Activated T-cell treated with anti-CD3 and anti-CD28 coated beads, Interleukin-2, amount 50 U/mL, for 4 hours (primary cell): Measurements from ENCODE around the gene PRSS8. TPM values are rescaled to one million over a fixed set of nuclear protein-coding genes. Genes with fewer than 3 reads are reported as not detected.
"Not testable (repeated sequence)": the region's sequence is repeated elsewhere in the genome, so short reads cannot be mapped to it uniquely, and the experiment has no call there.

Source experiments
- ATAC-seq, 2 donors: fragments of 200-7000 bp; cut with Tn5 transposase; one replicate each; pipeline ENCODE4 v1.10.0; 2021
- DNase-seq: peaks from one replicate; pipeline ENCODE4 v3.0.0-alpha.2; 2020
- H3K27me3 Mint-ChIP-seq: one replicate; pipeline ENCODE4 v1.8.0; 2021; ENCODE audit warnings: low read depth, mixed read lengths
- H3K36me3 Mint-ChIP-seq: one replicate; pipeline ENCODE4 v1.8.0; 2022; ENCODE audit warnings: mixed read lengths; ENCODE audit not compliant: insufficient read depth
- H3K4me1 Mint-ChIP-seq: one replicate; pipeline ENCODE4 v1.8.0; 2021; ENCODE audit warnings: low read depth, mixed read lengths
- H3K4me3 Mint-ChIP-seq: one replicate; pipeline ENCODE4 v1.8.0; 2021; ENCODE audit warnings: mild to moderate bottlenecking, moderate library complexity, mixed read lengths
- H3K9me3 Mint-ChIP-seq: one replicate; pipeline ENCODE4 v1.8.0; 2021; ENCODE audit warnings: mixed read lengths
- total RNA-seq, 3 donors: library from RNA; stranded (reverse); gene quantifications; one replicate each; pipeline ENCODE4 v1.2.1, GENCODE V29; 2021

Gene PRSS8
- total RNA-seq: under 1 TPM; 0.11 to 0.58 (median 0.38) TPM

GRCh38 chr16:31135535-31136286 lies at the start of gene PRSS8:
PRSS8 (minus strand) TSS chr16:31135727; CDS start chr16:31135498, 229 bp downstream.
- H3K27me3 Mint-ChIP-seq: no peaks in the 10 kb centered on the region
- peaks cover 3% of the 10 kb centered on the region for H3K36me3 Mint-ChIP-seq
- H3K9me3 Mint-ChIP-seq: no peaks in the 10 kb centered on the region
- ATAC-seq: no peak
- H3K4me3 Mint-ChIP-seq: no peak within 1 kb of the TSS
- no peaks in the 10 kb centered on the region for H3K4me1 Mint-ChIP-seq
- no peak for DNase-seq

- H3K4me3 Mint-ChIP-seq: peak overlapping the region; percentile 35
- ATAC-seq: no peak
- H3K4me1 Mint-ChIP-seq: peaks cover 78% of the 10 kb centered on the region
- no peak for DNase-seq
- H3K9me3 Mint-ChIP-seq: no peaks in the 10 kb centered on the region
- no peaks in the 10 kb centered on the region for H3K27me3 Mint-ChIP-seq
- peaks cover 82% of the 10 kb centered on the region for H3K36me3 Mint-ChIP-seq
These were observed 49.4 kb upstream of the PRSS8 start for GRCh38 chr16:31184888-31185287.

- peaks cover 70% of the 10 kb centered on the region for H3K36me3 Mint-ChIP-seq
- DNase-seq: no peak
- no peaks in the 10 kb centered on the region for H3K9me3 Mint-ChIP-seq
- peak overlapping the region; percentile 98 for H3K4me3 Mint-ChIP-seq
- peaks cover 73% of the 10 kb centered on the region for H3K4me1 Mint-ChIP-seq
- no peaks in the 10 kb centered on the region for H3K27me3 Mint-ChIP-seq
- no peak for ATAC-seq
These were observed 48.2 kb upstream of the PRSS8 start for GRCh38 chr16:31183432-31184428.

GRCh38 chr16:31182391-31182790 lies 46.9 kb upstream of the PRSS8 start:
- ATAC-seq (no peak), DNase-seq (no peak)
- no peaks in the 10 kb centered on the region for H3K27me3 Mint-ChIP-seq
- H3K4me1 Mint-ChIP-seq: peaks cover 69% of the 10 kb centered on the region
- H3K4me3 Mint-ChIP-seq: peak overlapping the region; percentile 98
- no peaks in the 10 kb centered on the region for H3K9me3 Mint-ChIP-seq
- H3K36me3 Mint-ChIP-seq: peaks cover 58% of the 10 kb centered on the region

GRCh38 chr16:31181102-31181830 lies 45.7 kb upstream of the PRSS8 start:
- H3K9me3 Mint-ChIP-seq: no peaks in the 10 kb centered on the region
- peak overlapping the region; percentile 98 for H3K4me3 Mint-ChIP-seq
- DNase-seq (no peak), ATAC-seq (no peak)
- H3K36me3 Mint-ChIP-seq: peaks cover 46% of the 10 kb centered on the region
- peaks cover 65% of the 10 kb centered on the region for H3K4me1 Mint-ChIP-seq
- no peaks in the 10 kb centered on the region for H3K27me3 Mint-ChIP-seq

GRCh38 chr16:31179747-31180459 lies 44.4 kb upstream of the PRSS8 start, which contains the start of gene FUS:
FUS (plus strand) TSS chr16:31180139; CDS start chr16:31180215, 76 bp downstream.
- ATAC-seq: peak; percentile 62 to 67
- DNase-seq: peak; percentile 90
- peaks cover 34% of the 10 kb centered on the region for H3K36me3 Mint-ChIP-seq
- no peaks in the 10 kb centered on the region for H3K27me3 Mint-ChIP-seq
- peak within 1 kb of the TSS; percentile 98 for H3K4me3 Mint-ChIP-seq
- H3K4me1 Mint-ChIP-seq: peaks cover 52% of the 10 kb centered on the region
- H3K9me3 Mint-ChIP-seq: no peaks in the 10 kb centered on the region

- H3K4me3 Mint-ChIP-seq: peak overlapping the region; percentile 98
- no peak for ATAC-seq
- no peaks in the 10 kb centered on the region for H3K9me3 Mint-ChIP-seq
- peaks cover 47% of the 10 kb centered on the region for H3K4me1 Mint-ChIP-seq
- no peaks in the 10 kb centered on the region for H3K27me3 Mint-ChIP-seq
- DNase-seq: no peak
- peaks cover 30% of the 10 kb centered on the region for H3K36me3 Mint-ChIP-seq
These were observed 43.8 kb upstream of the PRSS8 start for GRCh38 chr16:31179219-31179746.

GRCh38 chr16:31177136-31177535 lies 41.6 kb upstream of the PRSS8 start:
- Mint-ChIP-seq H3K4me1 (peaks cover 26% of the 10 kb centered on the region), H3K27me3 (no peaks in the 10 kb centered on the region), H3K36me3 (peaks cover 10% of the 10 kb centered on the region), H3K9me3 (no peaks in the 10 kb centered on the region), H3K4me3 (peak overlapping the region; percentile 16)
- peak in 1 of 2 donors; percentile 1 for ATAC-seq
- no peak for DNase-seq

GRCh38 chr16:31170048-31170447 lies 34.5 kb upstream of the PRSS8 start:
- not testable (repeated sequence) for H3K4me3 Mint-ChIP-seq, H3K36me3 Mint-ChIP-seq, H3K4me1 Mint-ChIP-seq, DNase-seq, H3K27me3 Mint-ChIP-seq, ATAC-seq, H3K9me3 Mint-ChIP-seq

- DNase-seq (no peak), ATAC-seq (no peak)
- no peak overlapping the region for H3K4me3 Mint-ChIP-seq
- no peaks in the 10 kb centered on the region for H3K27me3 Mint-ChIP-seq
- H3K9me3 Mint-ChIP-seq: no peaks in the 10 kb centered on the region
- no peaks in the 10 kb centered on the region for H3K4me1 Mint-ChIP-seq
- H3K36me3 Mint-ChIP-seq: no peaks in the 10 kb centered on the region
These were observed 33.3 kb upstream of the PRSS8 start for GRCh38 chr16:31168848-31169247.

GRCh38 chr16:31167315-31167714 lies 31.8 kb upstream of the PRSS8 start:
- ATAC-seq: no peak
- no peaks in the 10 kb centered on the region for H3K9me3 Mint-ChIP-seq
- no peaks in the 10 kb centered on the region for H3K27me3 Mint-ChIP-seq
- H3K4me3 Mint-ChIP-seq: no peak overlapping the region
- no peaks in the 10 kb centered on the region for H3K36me3 Mint-ChIP-seq
- no peak for DNase-seq
- no peaks in the 10 kb centered on the region for H3K4me1 Mint-ChIP-seq

- Mint-ChIP-seq H3K9me3 (no peaks in the 10 kb centered on the region), H3K4me3 (peak overlapping the region; percentile 35), H3K4me1 (peaks cover 6% of the 10 kb centered on the region), H3K36me3 (no peaks in the 10 kb centered on the region), H3K27me3 (peaks cover 2% of the 10 kb centered on the region)
- DNase-seq (no peak), ATAC-seq (peak in 1 of 2 donors; percentile 37)
These were observed 21.6 kb upstream of the PRSS8 start for GRCh38 chr16:31157136-31157535.

- ATAC-seq, DNase-seq, H3K4me1 Mint-ChIP-seq, H3K27me3 Mint-ChIP-seq, H3K36me3 Mint-ChIP-seq, H3K9me3 Mint-ChIP-seq, H3K4me3 Mint-ChIP-seq: not testable (repeated sequence)
These were observed 15.4 kb upstream of the PRSS8 start for GRCh38 chr16:31150976-31151375.
